PFSK-1 (cell line): ENCODE measurements around the gene TENT4B.

Source experiments
- FOXP2 ChIP-seq: optimal IDR thresholded peaks from 2 replicates; pipeline ENCODE3; 2011; ENCODE audit warnings: borderline replicate concordance, control low read depth, inconsistent platforms; ENCODE audit not compliant: insufficient read depth; ENCODE audit errors: extremely low read length, extremely low read depth
- POLR2AphosphoS5 ChIP-seq: IDR thresholded peaks from 2 replicates; pipeline ENCODE4 v1.6.1; 2012; ENCODE audit warnings: low read depth, mild to moderate bottlenecking, control low read depth, low read length, moderate library complexity
- SIN3A ChIP-seq: IDR thresholded peaks from 2 replicates; pipeline ENCODE4 v1.6.1; 2012; ENCODE audit warnings: mild to moderate bottlenecking, low read length, moderate library complexity, borderline replicate concordance; ENCODE audit not compliant: insufficient read depth
- TAF1 ChIP-seq: IDR thresholded peaks from 2 replicates; pipeline ENCODE4 v1.6.1; 2012; ENCODE audit warnings: low read length, control low read depth, borderline replicate concordance; ENCODE audit not compliant: insufficient read depth
- TF ChIP-seq, protein P1 (sequence below), 2 experiments: IDR thresholded peaks; 2 replicates each; pipeline versions ENCODE4 v1.6.1 to v1.8.0; 2011 to 2012; ENCODE audit warnings: low read depth in 2 of 2, low read length in 2 of 2, control low read depth in 1 of 2, inconsistent platforms in 1 of 2, mild to moderate bottlenecking in 1 of 2, moderate library complexity in 1 of 2; ENCODE audit not compliant: insufficient read depth in 1 of 2

DNA sequence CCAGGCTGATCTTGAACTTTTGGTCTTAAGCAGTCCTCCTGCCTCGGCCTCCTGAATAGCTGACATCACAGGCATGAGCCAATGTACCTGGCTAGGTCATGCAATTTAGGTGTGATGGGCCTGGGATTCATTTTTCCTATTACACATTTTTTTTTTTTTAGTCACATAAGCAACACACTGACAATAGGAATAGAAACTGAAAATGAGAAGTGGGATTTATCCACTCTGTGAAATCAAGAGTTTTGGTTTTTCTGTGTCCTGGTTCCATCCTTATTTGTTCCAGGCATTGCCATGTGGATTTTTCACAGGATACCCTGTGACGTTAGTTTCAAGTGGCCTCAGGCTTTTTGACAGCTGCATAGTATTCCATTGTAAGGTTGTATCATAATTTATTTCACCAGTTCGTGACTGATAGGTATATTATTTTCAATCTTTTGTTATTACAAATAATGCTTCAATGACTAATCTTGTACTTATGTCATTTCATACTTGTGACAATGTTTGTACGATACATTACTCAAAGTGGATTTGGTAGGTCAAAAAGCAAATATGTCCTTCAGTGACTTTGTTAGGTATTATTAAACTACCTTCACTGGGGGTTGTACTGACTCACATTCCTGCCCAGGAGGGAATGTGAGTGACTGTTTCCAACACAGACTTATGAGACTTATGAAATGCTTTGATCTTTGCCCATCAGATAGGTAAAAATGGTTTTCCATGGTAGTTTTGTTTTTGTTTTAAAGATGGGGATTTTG is 123.9 kb downstream of the TENT4B start:
- no peak for TF ChIP-seq TAF1
- no peak for TF ChIP-seq POLR2AphosphoS5
- TF ChIP-seq, protein P1, sequence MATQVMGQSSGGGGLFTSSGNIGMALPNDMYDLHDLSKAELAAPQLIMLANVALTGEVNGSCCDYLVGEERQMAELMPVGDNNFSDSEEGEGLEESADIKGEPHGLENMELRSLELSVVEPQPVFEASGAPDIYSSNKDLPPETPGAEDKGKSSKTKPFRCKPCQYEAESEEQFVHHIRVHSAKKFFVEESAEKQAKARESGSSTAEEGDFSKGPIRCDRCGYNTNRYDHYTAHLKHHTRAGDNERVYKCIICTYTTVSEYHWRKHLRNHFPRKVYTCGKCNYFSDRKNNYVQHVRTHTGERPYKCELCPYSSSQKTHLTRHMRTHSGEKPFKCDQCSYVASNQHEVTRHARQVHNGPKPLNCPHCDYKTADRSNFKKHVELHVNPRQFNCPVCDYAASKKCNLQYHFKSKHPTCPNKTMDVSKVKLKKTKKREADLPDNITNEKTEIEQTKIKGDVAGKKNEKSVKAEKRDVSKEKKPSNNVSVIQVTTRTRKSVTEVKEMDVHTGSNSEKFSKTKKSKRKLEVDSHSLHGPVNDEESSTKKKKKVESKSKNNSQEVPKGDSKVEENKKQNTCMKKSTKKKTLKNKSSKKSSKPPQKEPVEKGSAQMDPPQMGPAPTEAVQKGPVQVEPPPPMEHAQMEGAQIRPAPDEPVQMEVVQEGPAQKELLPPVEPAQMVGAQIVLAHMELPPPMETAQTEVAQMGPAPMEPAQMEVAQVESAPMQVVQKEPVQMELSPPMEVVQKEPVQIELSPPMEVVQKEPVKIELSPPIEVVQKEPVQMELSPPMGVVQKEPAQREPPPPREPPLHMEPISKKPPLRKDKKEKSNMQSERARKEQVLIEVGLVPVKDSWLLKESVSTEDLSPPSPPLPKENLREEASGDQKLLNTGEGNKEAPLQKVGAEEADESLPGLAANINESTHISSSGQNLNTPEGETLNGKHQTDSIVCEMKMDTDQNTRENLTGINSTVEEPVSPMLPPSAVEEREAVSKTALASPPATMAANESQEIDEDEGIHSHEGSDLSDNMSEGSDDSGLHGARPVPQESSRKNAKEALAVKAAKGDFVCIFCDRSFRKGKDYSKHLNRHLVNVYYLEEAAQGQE (IDR thresholded peaks at IDR 0.05; ENCODE audit: insufficient read depth in 1 of 2, low read depth in 2 of 2, low read length in 2 of 2), result no peak
- no peak for TF ChIP-seq SIN3A
- TF ChIP-seq FOXP2, result no peak
